NCI-H128 (cell line): ENCODE data around the gene WIZ.
A peak's percentile ranks its signal among the peaks of the same experiment; 100 is the strongest.

ENCODE experiments used
- DNase-seq: peaks from one replicate; lab custom pipeline; 2025; ENCODE audit not compliant: unreplicated experiment; lab: John Stamatoyannopoulos, UW

Gene WIZ

DNA sequence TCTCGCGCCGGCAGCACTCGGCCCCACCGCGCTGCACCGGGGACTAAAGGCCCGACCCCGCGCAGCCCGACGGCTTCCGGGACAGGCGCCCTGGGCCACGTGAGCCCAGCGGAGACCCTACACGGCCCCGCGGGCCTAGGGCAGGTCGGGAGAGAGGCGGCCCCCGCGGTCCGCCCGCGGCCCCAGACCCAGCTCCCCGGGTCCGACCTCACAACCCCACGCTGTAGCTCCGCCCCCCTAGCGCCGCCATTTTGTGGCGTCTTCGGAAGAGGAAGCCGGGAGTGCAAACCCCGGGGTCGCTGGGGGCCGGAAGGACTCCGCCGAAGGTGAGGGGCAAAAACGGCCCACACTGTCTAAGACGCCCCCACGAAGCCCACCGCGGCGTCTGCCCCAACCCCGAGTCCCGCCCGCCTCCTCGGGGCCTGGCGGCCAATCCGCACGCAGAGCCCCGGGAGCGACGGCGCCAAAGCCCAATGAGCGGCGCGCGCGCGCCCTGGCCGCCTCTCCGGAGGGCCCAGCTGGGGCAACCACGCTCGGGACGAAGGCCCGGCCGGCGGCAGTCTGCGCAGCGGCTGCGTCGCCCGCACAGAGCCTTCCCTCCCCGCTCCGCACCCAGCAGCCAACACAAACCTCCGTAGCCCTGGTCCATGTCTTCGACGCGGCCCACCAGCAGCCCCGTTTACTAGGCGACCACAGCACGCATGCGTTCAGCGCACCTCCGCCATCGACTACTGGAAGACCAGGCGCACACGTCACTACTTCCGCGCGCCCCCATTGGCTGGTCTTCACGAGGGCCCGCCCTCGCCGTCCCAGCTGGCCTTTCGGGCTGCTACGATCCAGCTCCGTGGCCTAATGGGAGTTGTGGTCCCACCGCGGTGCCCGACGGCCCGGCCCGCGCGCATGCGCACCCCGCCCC lies 70.4 kb downstream of the WIZ start, which contains the start of gene AKAP8:
AKAP8 (minus strand) TSS at position 705 of the 916 bp plus-strand sequence; CDS start at position 649, 56 bp downstream.
- DNase-seq, result peak; percentile 94

DNA sequence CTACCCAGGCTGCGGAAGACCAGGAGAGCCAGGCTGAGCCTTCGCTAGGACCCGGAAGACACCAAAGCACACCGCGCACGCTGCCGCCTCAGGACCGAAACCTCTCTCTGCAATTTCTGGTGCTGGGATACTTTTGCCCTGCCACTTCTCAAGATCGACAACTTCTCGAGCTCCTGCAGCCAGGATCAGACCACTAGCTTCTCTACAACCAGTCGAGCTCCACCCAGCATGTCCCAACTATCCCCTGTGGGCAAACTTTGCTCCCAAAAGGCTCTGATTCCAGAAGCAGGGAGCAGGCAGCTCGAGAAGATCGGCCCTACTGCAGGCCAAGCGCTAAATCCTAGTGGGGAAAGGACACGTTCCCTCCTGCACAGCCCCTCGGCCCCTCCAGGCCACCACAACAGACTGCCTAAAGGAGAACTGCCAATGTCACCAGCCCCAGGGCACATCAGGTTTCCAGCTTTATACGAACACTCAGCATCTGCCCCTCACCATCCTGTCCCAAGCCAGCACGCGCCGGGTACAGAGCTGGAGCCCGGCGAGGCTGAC lies 71.1 kb downstream of the WIZ start:
- DNase-seq, result no peak

GRCh38 chr19:15374796-15375440 lies 74.8 kb downstream of the WIZ start:
- no peak for DNase-seq

DNA sequence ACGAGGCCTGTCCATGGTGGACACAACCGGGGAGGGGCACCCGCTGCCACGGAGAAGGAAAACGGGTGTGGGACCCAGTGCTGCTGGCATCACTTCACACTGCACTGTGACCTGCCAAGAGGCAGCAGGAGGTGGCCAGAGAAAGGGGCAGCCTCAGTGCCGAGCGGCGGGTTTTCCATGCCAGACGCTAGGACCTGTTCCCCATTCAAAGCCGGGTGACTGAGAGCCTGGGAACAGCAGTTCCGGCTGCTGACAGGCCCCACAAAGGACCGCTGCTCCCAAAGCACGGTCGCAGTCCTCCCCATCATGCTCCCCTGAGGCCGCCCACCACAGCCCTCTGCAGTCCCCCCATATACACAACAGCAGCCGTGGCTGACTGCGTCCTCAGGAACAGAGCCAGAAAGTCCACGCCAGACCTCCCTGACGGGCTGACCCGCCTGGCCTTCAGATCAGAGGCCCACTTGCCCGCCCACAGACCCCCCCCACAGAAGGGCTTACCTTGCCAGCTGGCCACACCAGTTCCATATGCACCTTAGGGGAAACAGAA lies 75.6 kb downstream of the WIZ start:
- no peak for DNase-seq

- DNase-seq, result no peak
Observed at GRCh38 chr19:15373644-15374043, 76.1 kb downstream of the WIZ start.

DNA sequence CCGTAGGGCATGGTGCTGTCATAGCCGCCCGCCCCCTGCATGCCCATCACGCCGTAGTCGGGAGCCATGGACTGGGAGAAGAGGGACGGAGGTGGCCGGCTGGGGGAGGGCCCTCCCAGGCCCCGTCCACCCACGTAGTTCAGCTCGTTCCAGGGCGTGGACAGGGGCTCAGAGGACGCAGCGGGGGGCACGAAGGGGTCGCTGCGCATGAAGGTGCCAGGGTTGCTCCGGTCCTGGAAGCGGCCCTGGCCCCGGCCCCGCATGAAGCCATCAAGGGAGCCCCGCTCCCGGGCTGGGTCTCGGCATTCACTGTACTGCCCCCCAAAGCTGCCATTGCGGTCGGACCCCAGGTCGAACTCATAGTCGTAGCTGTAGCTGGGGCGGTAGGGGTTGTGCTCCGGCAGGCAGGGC lies 76.9 kb downstream of the WIZ start:
- DNase-seq, result no peak

GRCh38 chr19:15372470-15372869 lies 77.3 kb downstream of the WIZ start:
- DNase-seq, result no peak

DNA sequence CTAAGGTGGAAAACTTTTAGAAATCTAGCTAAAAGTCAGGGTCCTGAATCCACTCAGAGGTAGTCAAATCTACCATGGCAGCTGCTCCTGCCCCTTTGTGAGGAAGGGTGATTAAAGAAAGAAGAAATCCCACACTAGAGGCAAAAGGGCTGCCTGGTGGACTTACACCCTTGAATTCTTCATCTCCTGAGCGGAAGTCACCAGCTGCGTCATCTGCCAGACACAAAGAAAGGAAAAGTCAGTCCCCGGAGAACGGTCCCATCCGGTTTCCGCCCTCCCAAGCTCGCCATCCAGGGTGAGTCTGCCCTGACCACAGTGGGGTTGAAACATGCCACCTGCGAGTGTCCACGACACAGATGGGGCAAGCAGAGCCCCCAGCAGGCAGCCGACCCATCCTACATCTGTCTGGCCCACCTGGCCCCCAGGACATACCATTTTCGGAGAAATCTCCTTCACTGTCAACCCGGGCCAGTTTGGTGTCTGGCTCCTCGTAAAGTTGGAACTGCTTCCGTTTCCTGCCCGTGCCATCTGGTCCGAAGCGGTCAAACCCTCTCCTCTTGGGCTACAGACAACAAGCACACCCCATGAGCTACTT lies 77.9 kb downstream of the WIZ start:
- DNase-seq, result no peak

- no peak for DNase-seq
Observed at GRCh38 chr19:15371119-15371518, 78.6 kb downstream of the WIZ start.
